Measurements from ENCODE around the gene GPR142. TPM values are rescaled to one million over a fixed set of nuclear protein-coding genes. Genes with fewer than 3 reads are reported as not detected.

Gene GPR142
- total RNA-seq, 2 experiments from 2014 or later = not detected

GRCh38 chr17:74362069-74362405 is 5.3 kb upstream of the GPR142 start:
- ChIA-PET POLR2A (no interaction called here), CTCF (interaction anchor here (0.6 to 3.2 kb wide), 8 partner anchors 8 to 231 kb away, joined by 3 to 11 read pairs (median 3); no protein-coding TSS in a partner anchor)
- Mint-ChIP-seq H3K36me3 (ENCODE audit: low read depth) (no peaks in the 10 kb centered on the region), H3K4me3 (no peak overlapping the region), H3K9me3 (no peaks in the 10 kb centered on the region), H3K27ac (no peak overlapping the region), H3K4me1 (peaks cover 2% of the 10 kb centered on the region), H3K27me3 (peaks cover 25% of the 10 kb centered on the region)
- no peak for DNase-seq

- Mint-ChIP-seq H3K4me1 (no peaks in the 10 kb centered on the region), H3K9me3 (no peaks in the 10 kb centered on the region), H3K4me3 (no peak overlapping the region), H3K27me3 (peaks cover 20% of the 10 kb centered on the region), H3K36me3 (ENCODE audit: low read depth) (no peaks in the 10 kb centered on the region), H3K27ac (no peak overlapping the region)
- CTCF ChIA-PET = interaction anchor here (0.6 to 3.2 kb wide), 6 partner anchors 13 to 231 kb away, joined by 3 to 11 read pairs (median 4); no protein-coding TSS in a partner anchor
- POLR2A ChIA-PET = no interaction called here
- DNase-seq = no peak
These were observed 4.4 kb upstream of the GPR142 start for GRCh38 chr17:74362810-74363498.

GRCh38 chr17:74368341-74369081 is 1.2 kb downstream of the GPR142 start:
- Mint-ChIP-seq H3K27ac (no peak overlapping the region), H3K4me3 (no peak overlapping the region), H3K36me3 (ENCODE audit: low read depth) (no peaks in the 10 kb centered on the region), H3K4me1 (peaks cover 16% of the 10 kb centered on the region), H3K27me3 (peaks cover 1% of the 10 kb centered on the region), H3K9me3 (no peaks in the 10 kb centered on the region)
- CTCF ChIA-PET = interaction anchor here (0.5 to 6.2 kb wide), 35 partner anchors 9 to 369 kb away, joined by 3 to 67 read pairs (median 4); partner anchors contain the start of genes CD300LB and RPL38
- POLR2A ChIA-PET = interaction anchor here (0.5 kb wide), 1 partner anchor 243 kb away, joined by 4 read pairs; no protein-coding TSS in a partner anchor
- DNase-seq = peak; percentile 74

GRCh38 chr17:74369221-74369620 is 1.9 kb downstream of the GPR142 start:
- POLR2A ChIA-PET = interaction anchor here (0.5 kb wide), 1 partner anchor 242 kb away, joined by 4 read pairs; no protein-coding TSS in a partner anchor
- CTCF ChIA-PET = interaction anchor here (0.7 to 6.2 kb wide), 21 partner anchors 12 to 368 kb away, joined by 3 to 67 read pairs (median 3); partner anchors contain the start of gene RPL38
- Mint-ChIP-seq H3K36me3 (ENCODE audit: low read depth) (no peaks in the 10 kb centered on the region), H3K4me1 (peaks cover 16% of the 10 kb centered on the region), H3K27ac (no peak overlapping the region), H3K9me3 (no peaks in the 10 kb centered on the region), H3K27me3 (peaks cover 1% of the 10 kb centered on the region), H3K4me3 (no peak overlapping the region)
- peak; percentile 68 for DNase-seq

- Mint-ChIP-seq H3K9me3 (no peaks in the 10 kb centered on the region), H3K36me3 (ENCODE audit: low read depth) (no peaks in the 10 kb centered on the region), H3K27me3 (peaks cover 1% of the 10 kb centered on the region), H3K27ac (no peak overlapping the region), H3K4me1 (peaks cover 16% of the 10 kb centered on the region), H3K4me3 (no peak overlapping the region)
- CTCF ChIA-PET = interaction anchor here (0.7 to 6.2 kb wide), 15 partner anchors 8 to 288 kb away, joined by 3 to 67 read pairs (median 4); partner anchors contain the start of genes BTBD17 and RPL38
- DNase-seq = no peak
- POLR2A ChIA-PET = no interaction called here
These were observed 2.6 kb downstream of the GPR142 start for GRCh38 chr17:74369665-74370490.

GRCh38 chr17:74371653-74372147 is 4.4 kb downstream of the GPR142 start:
- Mint-ChIP-seq H3K27ac (no peak overlapping the region), H3K4me3 (no peak overlapping the region), H3K4me1 (peaks cover 16% of the 10 kb centered on the region), H3K9me3 (no peaks in the 10 kb centered on the region), H3K36me3 (ENCODE audit: low read depth) (no peaks in the 10 kb centered on the region), H3K27me3 (peaks cover 6% of the 10 kb centered on the region)
- POLR2A ChIA-PET = no interaction called here
- no peak for DNase-seq
- CTCF ChIA-PET = interaction anchor here (4.5 to 6.2 kb wide), 2 partner anchors 10 to 85 kb away, joined by 35 to 67 read pairs; no protein-coding TSS in a partner anchor

GRCh38 chr17:74372426-74372825 is 5.1 kb downstream of the GPR142 start:
- ChIA-PET POLR2A (no interaction called here), CTCF (no interaction called here)
- Mint-ChIP-seq H3K36me3 (ENCODE audit: low read depth) (no peaks in the 10 kb centered on the region), H3K27me3 (peaks cover 9% of the 10 kb centered on the region), H3K27ac (no peak overlapping the region), H3K9me3 (no peaks in the 10 kb centered on the region), H3K4me1 (peaks cover 16% of the 10 kb centered on the region), H3K4me3 (no peak overlapping the region)
- DNase-seq = no peak

- no peak overlapping the region for H3K27ac Mint-ChIP-seq
- H3K4me3 Mint-ChIP-seq = no peak overlapping the region
- DNase-seq = no peak
- H3K36me3 Mint-ChIP-seq (ENCODE audit: low read depth) = no peaks in the 10 kb centered on the region
- CTCF ChIA-PET = interaction anchor here (0.8 to 1.4 kb wide), 2 partner anchors 10 to 17 kb away, joined by 3 to 5 read pairs; no protein-coding TSS in a partner anchor
- peaks cover 9% of the 10 kb centered on the region for H3K27me3 Mint-ChIP-seq
- POLR2A ChIA-PET = no interaction called here
- no peaks in the 10 kb centered on the region for H3K9me3 Mint-ChIP-seq
- peaks cover 6% of the 10 kb centered on the region for H3K4me1 Mint-ChIP-seq
These were observed 6.7 kb downstream of the GPR142 start for GRCh38 chr17:74373838-74374606.

GRCh38 chr17:74374858-74375257 is 7.6 kb downstream of the GPR142 start:
- Mint-ChIP-seq H3K9me3 (no peaks in the 10 kb centered on the region), H3K27me3 (peaks cover 7% of the 10 kb centered on the region), H3K27ac (no peak overlapping the region), H3K36me3 (ENCODE audit: low read depth) (no peaks in the 10 kb centered on the region), H3K4me3 (no peak overlapping the region), H3K4me1 (no peaks in the 10 kb centered on the region)
- DNase-seq = no peak
- ChIA-PET POLR2A (no interaction called here), CTCF (no interaction called here)

GRCh38 chr17:74379495-74380085 is 12.3 kb downstream of the GPR142 start:
- H3K9me3 Mint-ChIP-seq = no peaks in the 10 kb centered on the region
- no peak overlapping the region for H3K4me3 Mint-ChIP-seq
- H3K36me3 Mint-ChIP-seq (ENCODE audit: low read depth) = no peaks in the 10 kb centered on the region
- POLR2A ChIA-PET = no interaction called here
- no peak overlapping the region for H3K27ac Mint-ChIP-seq
- CTCF ChIA-PET = interaction anchor here (0.6 to 7.9 kb wide), 35 partner anchors 9 to 391 kb away, joined by 3 to 67 read pairs (median 4); partner anchors contain the start of genes BTBD17 and GPR142
- peak; percentile 94 for DNase-seq
- peaks cover 9% of the 10 kb centered on the region for H3K27me3 Mint-ChIP-seq
- peaks cover 4% of the 10 kb centered on the region for H3K4me1 Mint-ChIP-seq

- H3K9me3 Mint-ChIP-seq = no peaks in the 10 kb centered on the region
- no peak for DNase-seq
- ChIA-PET POLR2A (no interaction called here), CTCF (interaction anchor here (0.6 to 7.9 kb wide), 17 partner anchors 12 to 359 kb away, joined by 3 to 67 read pairs (median 5); partner anchors contain the start of genes BTBD17 and GPR142)
- peaks cover 9% of the 10 kb centered on the region for H3K27me3 Mint-ChIP-seq
- no peak overlapping the region for H3K4me3 Mint-ChIP-seq
- no peaks in the 10 kb centered on the region for H3K36me3 Mint-ChIP-seq (ENCODE audit: low read depth)
- H3K4me1 Mint-ChIP-seq = peaks cover 4% of the 10 kb centered on the region
- no peak overlapping the region for H3K27ac Mint-ChIP-seq
These were observed 13.0 kb downstream of the GPR142 start for GRCh38 chr17:74380086-74380958.

Measured in activated CD4-positive, alpha-beta T cell treated with anti-CD3 and anti-CD28 coated beads, Interleukin-2, amount 10 ng/mL, durations not matched to agents 7 days and 5 days (primary cell).